ENCODE data around the gene ARPC2. TPM values are rescaled to one million over a fixed set of nuclear protein-coding genes. Genes with fewer than 3 reads are reported as not detected.

The ARPC2 gene
- total RNA-seq, 1 experiment from 2014 or later: 273 TPM

GRCh38 chr2:218244665-218245064, 27.7 kb downstream of the ARPC2 start:
- no peaks in the 10 kb centered on the region for H3K27me3 ChIP-seq (ENCODE audit: insufficient read depth, low read depth)
- CTCF ChIA-PET: no interaction called here
- no peaks in the 10 kb centered on the region for H3K9me3 ChIP-seq (ENCODE audit: insufficient read depth, low read depth)
- 0 out of 2 replicates have a peak, but pooled peaks cover 7% of the 10 kb centered on the region for H3F3A ChIP-seq (ENCODE audit: insufficient read depth, low read depth)
- intact Hi-C loops (cut with micrococcal nuclease; ENCODE audit: unreplicated experiment): no loop called here
- no peak for TF ChIP-seq EZH2 (IDR thresholded peaks at IDR 0.05; ENCODE audit: low read depth)
- TF ChIP-seq, protein P1, sequence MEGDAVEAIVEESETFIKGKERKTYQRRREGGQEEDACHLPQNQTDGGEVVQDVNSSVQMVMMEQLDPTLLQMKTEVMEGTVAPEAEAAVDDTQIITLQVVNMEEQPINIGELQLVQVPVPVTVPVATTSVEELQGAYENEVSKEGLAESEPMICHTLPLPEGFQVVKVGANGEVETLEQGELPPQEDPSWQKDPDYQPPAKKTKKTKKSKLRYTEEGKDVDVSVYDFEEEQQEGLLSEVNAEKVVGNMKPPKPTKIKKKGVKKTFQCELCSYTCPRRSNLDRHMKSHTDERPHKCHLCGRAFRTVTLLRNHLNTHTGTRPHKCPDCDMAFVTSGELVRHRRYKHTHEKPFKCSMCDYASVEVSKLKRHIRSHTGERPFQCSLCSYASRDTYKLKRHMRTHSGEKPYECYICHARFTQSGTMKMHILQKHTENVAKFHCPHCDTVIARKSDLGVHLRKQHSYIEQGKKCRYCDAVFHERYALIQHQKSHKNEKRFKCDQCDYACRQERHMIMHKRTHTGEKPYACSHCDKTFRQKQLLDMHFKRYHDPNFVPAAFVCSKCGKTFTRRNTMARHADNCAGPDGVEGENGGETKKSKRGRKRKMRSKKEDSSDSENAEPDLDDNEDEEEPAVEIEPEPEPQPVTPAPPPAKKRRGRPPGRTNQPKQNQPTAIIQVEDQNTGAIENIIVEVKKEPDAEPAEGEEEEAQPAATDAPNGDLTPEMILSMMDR (conservative IDR thresholded peaks at IDR 0.05): no peak
- no peak overlapping the region for H2AFZ ChIP-seq
- peaks cover 28% of the 10 kb centered on the region for H3K36me3 ChIP-seq (ENCODE audit: low read depth)
- POLR2A ChIA-PET (ENCODE audit: unreplicated experiment): no interaction called here
- no peak overlapping the region for H3K4me3 ChIP-seq
- H3K4me1 ChIP-seq (replicated peaks; ENCODE audit: insufficient read depth): no peaks in the 10 kb centered on the region
- no peaks in the 10 kb centered on the region for H4K20me1 ChIP-seq (ENCODE audit: insufficient read depth)
- H3K27ac ChIP-seq: no peak overlapping the region
- DNase-seq: no peak
- H3K79me2 ChIP-seq (ENCODE audit: low read depth): no peaks in the 10 kb centered on the region
- BruUV-seq (replicated peaks): no TSS peak
- no peak overlapping the region for H3K4me2 ChIP-seq
- no peaks in the 10 kb centered on the region for H3K9me2 ChIP-seq (ENCODE audit: insufficient read depth)

DNA sequence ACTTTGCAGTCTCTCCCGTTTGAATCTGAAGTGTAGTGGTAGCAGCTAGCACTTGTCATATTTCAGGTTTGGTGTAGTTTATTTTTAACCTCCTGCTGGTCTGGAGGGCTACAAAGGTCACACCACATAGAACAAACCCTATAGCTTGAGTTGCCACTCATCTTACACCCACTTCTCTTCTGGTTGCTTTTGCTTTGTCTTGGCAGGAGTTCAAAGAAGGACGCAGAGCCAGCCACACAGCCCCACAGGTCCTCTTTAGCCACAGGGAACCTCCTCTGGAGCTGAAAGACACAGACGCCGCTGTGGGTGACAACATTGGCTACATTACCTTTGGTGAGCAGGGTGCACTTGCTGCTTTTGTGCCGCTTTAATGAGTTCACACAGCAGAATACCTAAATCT, 28.2 kb downstream of the ARPC2 start:
- BruUV-seq (replicated peaks): no TSS peak
- H3F3A ChIP-seq (ENCODE audit: insufficient read depth, low read depth): 0 out of 2 replicates have a peak, but pooled peaks cover 7% of the 10 kb centered on the region
- no peaks in the 10 kb centered on the region for H4K20me1 ChIP-seq (ENCODE audit: insufficient read depth)
- no peak overlapping the region for H3K4me2 ChIP-seq
- no peaks in the 10 kb centered on the region for H3K9me2 ChIP-seq (ENCODE audit: insufficient read depth)
- DNase-seq: no peak
- no peaks in the 10 kb centered on the region for H3K9me3 ChIP-seq (ENCODE audit: insufficient read depth, low read depth)
- CTCF ChIA-PET: no interaction called here
- POLR2A ChIA-PET (ENCODE audit: unreplicated experiment): no interaction called here
- no peak overlapping the region for H2AFZ ChIP-seq
- H3K27ac ChIP-seq: no peak overlapping the region
- no peaks in the 10 kb centered on the region for H3K4me1 ChIP-seq (replicated peaks; ENCODE audit: insufficient read depth)
- H3K4me3 ChIP-seq: no peak overlapping the region
- intact Hi-C loops (cut with micrococcal nuclease; ENCODE audit: unreplicated experiment): no loop called here
- H3K79me2 ChIP-seq (ENCODE audit: low read depth): no peaks in the 10 kb centered on the region
- TF ChIP-seq EZH2 (IDR thresholded peaks at IDR 0.05; ENCODE audit: low read depth): no peak
- TF ChIP-seq, protein P1 (conservative IDR thresholded peaks at IDR 0.05): no peak
- peaks cover 33% of the 10 kb centered on the region for H3K36me3 ChIP-seq (ENCODE audit: low read depth)
- H3K27me3 ChIP-seq (ENCODE audit: insufficient read depth, low read depth): no peaks in the 10 kb centered on the region

DNA sequence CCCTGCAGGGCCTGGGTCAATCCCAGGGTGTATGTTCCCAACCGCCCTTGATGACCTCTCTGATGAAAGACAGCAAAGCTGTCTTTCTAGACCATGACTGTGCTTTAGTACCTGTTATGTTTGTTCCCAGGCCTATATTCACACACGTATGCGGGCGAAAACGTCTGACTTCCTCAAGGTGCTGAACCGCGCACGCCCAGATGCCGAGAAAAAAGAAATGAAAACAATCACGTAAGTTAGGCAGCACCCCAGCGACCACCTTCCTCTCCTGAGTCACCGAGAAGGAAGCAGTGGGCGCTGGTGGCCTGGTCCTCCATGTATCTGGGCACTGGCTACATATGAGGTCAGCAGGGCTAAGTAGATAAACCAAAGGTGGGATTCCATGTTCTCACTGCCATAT, 32.7 kb downstream of the ARPC2 start:
- peaks cover 35% of the 10 kb centered on the region for H3K36me3 ChIP-seq (ENCODE audit: low read depth)
- POLR2A ChIA-PET (ENCODE audit: unreplicated experiment): no interaction called here
- TF ChIP-seq EZH2 (IDR thresholded peaks at IDR 0.05; ENCODE audit: low read depth): no peak
- TF ChIP-seq, protein P1 (conservative IDR thresholded peaks at IDR 0.05): no peak

More for the DNA sequence above, 32.7 kb downstream of the ARPC2 start:
- Histone ChIP-seq H2AFZ (no peak overlapping the region), H3K79me2 (ENCODE audit: low read depth) (no peaks in the 10 kb centered on the region), H3K4me2 (no peak overlapping the region), H3F3A (ENCODE audit: insufficient read depth, low read depth) (peaks cover 6% of the 10 kb centered on the region; the same call in 1 of the 2 replicates), H4K20me1 (ENCODE audit: insufficient read depth) (no peaks in the 10 kb centered on the region), H3K27me3 (ENCODE audit: insufficient read depth, low read depth) (no peaks in the 10 kb centered on the region), H3K4me1 (replicated peaks; ENCODE audit: insufficient read depth) (no peaks in the 10 kb centered on the region), H3K4me3 (no peak overlapping the region), H3K9me2 (ENCODE audit: insufficient read depth) (no peaks in the 10 kb centered on the region), H3K9me3 (ENCODE audit: insufficient read depth, low read depth) (no peaks in the 10 kb centered on the region), H3K27ac (no peak overlapping the region)
- intact Hi-C loops (cut with micrococcal nuclease; ENCODE audit: unreplicated experiment): no loop called here
- no TSS peak for BruUV-seq (replicated peaks)
- DNase-seq: no peak
- CTCF ChIA-PET: no interaction called here
